Ectodermal cell (in vitro differentiated cells): ENCODE results near the gene CDK8.

Source experiments
- H3K27ac ChIP-seq: 2 replicates; pipeline ENCODE4 v1.7.0; 2013; ENCODE audit warnings: mild to moderate bottlenecking, low read depth, low read length; ENCODE audit not compliant: insufficient read depth, poor library complexity, severe bottlenecking
- H3K27me3 ChIP-seq: 2 replicates; pipeline ENCODE4 v1.7.0; 2013; ENCODE audit warnings: mild to moderate bottlenecking, low read length; ENCODE audit not compliant: insufficient read depth, control insufficient read depth, poor library complexity, severe bottlenecking
- H3K36me3 ChIP-seq: one replicate; pipeline ENCODE4 v1.7.0; 2013; ENCODE audit warnings: low read length; ENCODE audit not compliant: control insufficient read depth, insufficient read depth
- H3K4me1 ChIP-seq: one replicate; pipeline ENCODE4 v1.7.0; 2013; ENCODE audit warnings: low read length; ENCODE audit not compliant: control insufficient read depth, insufficient read depth
- H3K4me3 ChIP-seq: 2 replicates; pipeline ENCODE4 v1.7.0; 2013; ENCODE audit warnings: low read depth, low read length, control low read depth; ENCODE audit not compliant: insufficient read depth
- H3K9me3 ChIP-seq: 2 replicates; pipeline ENCODE4 v1.7.0; 2013; ENCODE audit warnings: mild to moderate bottlenecking, low read length, moderate library complexity; ENCODE audit not compliant: control insufficient read depth
- WGBS, 2 experiments: methylation state at CpG; one replicate each; pipeline ENCODE4 v1.1.7; 2013; ENCODE audit warnings: missing lambda C conversion rate in 2 of 2; 5-methylcytosine and 5-hydroxymethylcytosine counted together

The CDK8 gene

GRCh38 chr13:26225896-26226617 lies 27.9 kb upstream of the CDK8 start:
- Histone ChIP-seq H3K9me3 (no peaks in the 10 kb centered on the region), H3K4me1 (no peaks in the 10 kb centered on the region), H3K27me3 (peaks cover 7% of the 10 kb centered on the region), H3K36me3 (no peaks in the 10 kb centered on the region), H3K4me3 (no peak overlapping the region), H3K27ac (no peak overlapping the region)
- 86 to 90% methylated on average over 7 of the region's 7 CpGs for WGBS, 2 experiments

DNA sequence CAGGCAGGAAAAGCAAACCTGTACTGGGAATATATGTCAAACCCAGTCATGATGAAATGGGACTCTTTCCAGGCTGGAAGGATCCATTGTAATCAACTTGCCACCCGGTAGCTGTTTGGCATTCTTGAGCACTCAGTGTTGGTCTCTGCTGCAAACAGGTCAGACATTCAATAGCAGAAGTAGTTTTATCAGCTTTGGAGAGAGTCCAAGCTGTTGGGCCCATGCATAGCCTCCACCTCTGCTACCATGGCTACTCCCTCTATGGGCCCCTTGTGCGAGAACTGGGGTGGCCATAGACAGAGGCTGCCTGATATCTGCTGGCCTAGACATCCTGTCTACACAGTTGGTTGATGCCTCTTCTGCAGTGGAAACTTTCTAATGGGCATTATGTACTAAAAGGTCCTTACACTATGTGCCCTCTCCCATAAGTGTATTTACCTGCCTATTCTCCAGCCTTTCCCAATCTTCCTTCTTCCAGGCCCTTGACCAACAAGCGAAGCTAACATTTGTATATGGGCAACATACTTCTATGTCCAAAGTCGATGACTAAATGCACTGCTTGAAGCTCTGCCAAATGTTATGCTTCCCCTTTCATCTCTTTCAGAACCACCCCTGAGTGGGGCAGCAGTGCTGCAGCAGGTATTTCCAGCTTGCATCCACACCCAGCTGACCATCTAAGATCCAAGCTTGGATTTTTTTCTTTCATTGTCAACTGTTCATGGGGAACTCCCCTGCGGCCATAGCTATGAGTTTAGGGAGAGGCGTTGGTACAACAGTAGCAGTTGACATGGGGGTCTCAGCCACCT lies 26.6 kb upstream of the CDK8 start:
- peaks cover 7% of the 10 kb centered on the region for H3K27me3 ChIP-seq
- H3K4me1 ChIP-seq: no peaks in the 10 kb centered on the region
- no peaks in the 10 kb centered on the region for H3K36me3 ChIP-seq
- H3K27ac ChIP-seq: no peak overlapping the region
- WGBS, 2 experiments: 91 to 94% methylated on average over 6 of the region's 6 CpGs
- no peaks in the 10 kb centered on the region for H3K9me3 ChIP-seq
- no peak overlapping the region for H3K4me3 ChIP-seq

DNA sequence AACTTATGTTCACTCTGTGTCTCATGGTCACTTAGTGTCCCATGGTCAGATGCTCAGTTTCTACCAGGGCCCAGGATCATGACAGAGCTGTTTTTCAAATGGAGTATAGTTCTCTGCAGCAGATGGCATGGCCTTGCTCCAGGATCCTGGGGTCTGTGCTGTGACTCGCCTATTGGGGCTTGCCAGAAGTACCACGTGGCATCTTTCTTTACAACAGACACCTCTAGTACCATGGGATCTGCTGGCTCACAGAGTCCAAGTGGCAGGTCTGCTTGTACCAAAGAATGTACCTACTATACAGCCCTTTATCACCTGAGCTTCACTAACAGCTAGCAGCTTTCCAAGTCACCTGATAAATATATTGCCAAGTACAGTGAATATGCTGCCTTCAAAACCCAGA lies 25.8 kb upstream of the CDK8 start:
- H3K9me3 ChIP-seq: no peaks in the 10 kb centered on the region
- H3K4me1 ChIP-seq: no peaks in the 10 kb centered on the region
- no peaks in the 10 kb centered on the region for H3K36me3 ChIP-seq
- H3K4me3 ChIP-seq: no peak overlapping the region
- no peak overlapping the region for H3K27ac ChIP-seq
- H3K27me3 ChIP-seq: peaks cover 7% of the 10 kb centered on the region
- 82 to 83% methylated on average over 2 of the region's 2 CpGs for WGBS, 2 experiments

- H3K27ac ChIP-seq: no peak overlapping the region
- 90 to 91% methylated on average over 13 of the region's 13 CpGs for WGBS, 2 experiments
Measured at GRCh38 chr13:26229080-26229615, 24.8 kb upstream of the CDK8 start.

DNA sequence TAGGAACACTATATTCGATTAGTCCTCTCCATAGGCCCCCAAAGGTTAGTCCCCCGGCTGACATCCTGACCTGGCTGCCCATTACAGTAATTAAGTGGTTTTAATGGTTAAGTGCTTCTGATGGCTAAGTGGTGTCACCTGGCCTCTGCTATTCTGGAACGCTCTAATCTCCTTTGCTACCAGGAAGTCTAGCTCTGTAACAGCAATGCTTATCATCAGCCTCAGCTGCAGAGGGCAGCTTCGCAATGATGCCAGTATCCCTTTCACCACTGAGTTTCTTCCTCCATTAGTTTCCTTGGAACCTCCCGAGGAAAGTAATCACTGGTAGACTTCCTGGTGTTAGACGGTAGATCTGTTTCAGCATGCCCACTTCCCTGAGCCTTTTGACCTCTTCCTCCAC lies 23.2 kb upstream of the CDK8 start:
- Histone ChIP-seq H3K9me3 (no peaks in the 10 kb centered on the region), H3K4me3 (no peak overlapping the region), H3K27me3 (peaks cover 7% of the 10 kb centered on the region), H3K36me3 (no peaks in the 10 kb centered on the region), H3K27ac (no peak overlapping the region), H3K4me1 (no peaks in the 10 kb centered on the region)
- WGBS, 2 experiments: 87 to 91% methylated on average over 6 of the region's 6 CpGs

More at GRCh38 chr13:26229080-26229615, 24.8 kb upstream of the CDK8 start:
- Histone ChIP-seq H3K9me3 (no peaks in the 10 kb centered on the region), H3K27me3 (peaks cover 7% of the 10 kb centered on the region), H3K4me3 (no peak overlapping the region), H3K4me1 (no peaks in the 10 kb centered on the region), H3K36me3 (no peaks in the 10 kb centered on the region)

DNA sequence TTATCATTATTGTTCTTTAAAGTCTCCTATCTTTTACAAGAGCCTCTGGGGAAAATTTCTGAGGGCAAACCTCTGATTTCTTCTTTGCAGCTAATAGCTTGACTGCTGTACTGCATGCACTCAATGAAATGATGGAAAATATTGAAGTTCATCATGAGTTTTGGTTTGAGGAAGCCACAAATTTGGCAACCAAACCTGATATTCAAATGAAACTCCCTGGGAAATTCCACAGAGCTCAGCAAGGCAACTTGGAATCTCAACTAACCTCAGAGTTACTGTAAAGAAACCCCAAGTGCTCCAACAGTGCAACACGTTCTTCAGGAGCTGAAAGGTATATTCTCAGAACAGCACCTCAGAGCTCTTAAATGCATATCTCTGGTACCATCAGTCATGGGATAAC lies 17.6 kb upstream of the CDK8 start:
- no peaks in the 10 kb centered on the region for H3K9me3 ChIP-seq
- no peaks in the 10 kb centered on the region for H3K36me3 ChIP-seq
- no peaks in the 10 kb centered on the region for H3K4me1 ChIP-seq
- 64 to 67% methylated on average over 1 of the region's 1 CpG for WGBS, 2 experiments
- no peak overlapping the region for H3K4me3 ChIP-seq
- no peak overlapping the region for H3K27ac ChIP-seq
- no peaks in the 10 kb centered on the region for H3K27me3 ChIP-seq

DNA sequence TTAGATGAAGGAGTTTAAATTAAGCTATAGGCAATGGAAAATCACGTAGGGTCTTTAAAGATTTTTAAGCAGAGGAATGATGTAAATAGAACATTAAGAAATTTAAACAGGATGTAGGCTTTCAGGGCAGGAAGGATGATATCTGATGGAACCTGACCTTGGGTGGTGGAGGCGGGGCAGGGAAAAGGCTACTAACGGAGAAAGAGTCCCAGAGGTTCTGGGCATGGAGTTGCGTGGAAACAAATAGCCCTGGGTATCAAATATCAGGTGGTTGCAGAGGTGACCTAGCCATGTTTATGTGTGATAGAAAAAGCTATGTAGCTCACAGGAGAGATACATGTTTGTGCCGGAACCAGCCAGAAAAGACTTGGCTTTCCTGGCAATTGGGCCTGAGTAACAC lies 7.8 kb upstream of the CDK8 start:
- H3K27ac ChIP-seq: no peak overlapping the region

GRCh38 chr13:26247011-26247410 lies 6.9 kb upstream of the CDK8 start:
- H3K27ac ChIP-seq: no peak overlapping the region
- H3K27me3 ChIP-seq: no peaks in the 10 kb centered on the region
- no peaks in the 10 kb centered on the region for H3K4me1 ChIP-seq
- no peaks in the 10 kb centered on the region for H3K36me3 ChIP-seq
- H3K9me3 ChIP-seq: no peaks in the 10 kb centered on the region
- WGBS, 2 experiments: 86 to 92% methylated on average over 2 of the region's 2 CpGs
- H3K4me3 ChIP-seq: no peak overlapping the region

More for the DNA sequence above, 7.8 kb upstream of the CDK8 start:
- Histone ChIP-seq H3K4me3 (no peak overlapping the region), H3K9me3 (no peaks in the 10 kb centered on the region), H3K27me3 (no peaks in the 10 kb centered on the region), H3K36me3 (no peaks in the 10 kb centered on the region), H3K4me1 (no peaks in the 10 kb centered on the region)
- WGBS, 2 experiments: 86% methylated on average over 5 of the region's 5 CpGs

DNA sequence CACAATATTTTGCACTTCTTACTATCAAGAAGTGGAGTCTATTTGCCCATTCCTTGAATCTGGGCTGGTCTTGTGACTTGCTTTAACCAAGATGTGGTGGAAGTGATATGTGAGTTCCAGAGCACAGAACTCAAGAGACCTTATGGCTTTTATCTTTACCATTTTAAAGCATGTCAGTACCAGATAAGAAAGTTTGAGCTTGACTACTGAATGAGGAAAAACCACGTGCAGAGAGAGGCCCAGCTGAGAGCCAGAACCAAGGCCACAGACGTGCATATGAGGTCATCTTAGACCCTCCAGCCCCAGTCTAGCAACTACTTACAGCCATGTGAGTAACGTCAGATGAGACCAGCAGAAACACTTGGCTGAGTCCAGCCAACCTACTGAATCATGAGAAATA lies 6.3 kb upstream of the CDK8 start:
- Histone ChIP-seq H3K36me3 (no peaks in the 10 kb centered on the region), H3K4me1 (no peaks in the 10 kb centered on the region), H3K27me3 (no peaks in the 10 kb centered on the region), H3K9me3 (no peaks in the 10 kb centered on the region), H3K4me3 (no peak overlapping the region), H3K27ac (no peak overlapping the region)
- 79 to 87% methylated on average over 3 of the region's 3 CpGs for WGBS, 2 experiments

DNA sequence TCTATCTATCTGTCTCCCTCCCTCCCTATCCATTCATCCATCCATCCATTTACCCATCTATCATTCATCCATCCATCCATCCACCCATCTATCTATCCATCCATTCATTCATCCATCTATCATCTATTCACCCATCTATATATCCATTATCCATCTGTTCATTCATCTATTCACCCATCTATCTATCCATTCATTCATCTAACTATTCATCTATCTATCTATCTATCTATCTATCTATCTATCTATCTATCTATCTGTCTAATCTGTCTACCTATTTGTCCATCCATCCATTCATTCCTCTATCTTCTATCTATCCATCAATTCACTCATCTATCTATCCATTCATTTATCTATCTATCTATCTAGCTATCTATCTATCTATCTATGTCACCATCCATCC lies 4.4 kb upstream of the CDK8 start:
- Histone ChIP-seq H3K9me3 (no peaks in the 10 kb centered on the region), H3K4me1 (no peaks in the 10 kb centered on the region), H3K4me3 (no peak overlapping the region), H3K27me3 (no peaks in the 10 kb centered on the region), H3K36me3 (no peaks in the 10 kb centered on the region), H3K27ac (no peak overlapping the region)
